ENCODE results near the gene PRKCA. TPM values are rescaled to one million over a fixed set of nuclear protein-coding genes. Genes with fewer than 3 reads are reported as not detected.

Gene PRKCA
- total RNA-seq, 6 experiments from 2014 or later = 81.2 to 106 (median 92.9) TPM

DNA sequence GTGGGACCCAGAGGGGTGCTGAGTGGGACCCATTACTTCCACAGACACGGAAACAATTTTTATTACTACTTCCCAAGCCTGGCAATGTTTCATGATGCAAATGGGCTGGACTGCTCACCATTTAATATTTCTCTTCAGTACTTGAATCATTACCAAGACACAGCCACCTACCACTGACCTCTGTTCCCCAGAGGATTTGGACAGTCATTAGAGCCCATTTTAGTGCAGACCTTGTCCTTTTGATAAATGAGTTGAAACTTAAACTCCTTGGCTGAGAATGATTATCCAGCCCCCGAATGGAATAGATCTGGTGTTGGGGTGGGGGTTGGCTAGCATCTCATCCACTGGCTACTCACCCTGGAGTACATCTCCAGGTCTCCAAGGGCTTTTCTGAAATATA is 39.6 kb upstream of the PRKCA start:
- Mint-ChIP-seq H3K9me3 (no peaks in the 10 kb centered on the region), H3K27ac (no peak overlapping the region), H3K36me3 (ENCODE audit: low read depth) (no peaks in the 10 kb centered on the region), H3K27me3 (ENCODE audit: insufficient read depth) (peaks cover 2% of the 10 kb centered on the region; the same call in 1 of the 2 replicates), H3K4me3 (no peak overlapping the region), H3K4me1 (ENCODE audit: low read depth) (peaks cover 7% of the 10 kb centered on the region)
- TF ChIP-seq, protein P1, sequence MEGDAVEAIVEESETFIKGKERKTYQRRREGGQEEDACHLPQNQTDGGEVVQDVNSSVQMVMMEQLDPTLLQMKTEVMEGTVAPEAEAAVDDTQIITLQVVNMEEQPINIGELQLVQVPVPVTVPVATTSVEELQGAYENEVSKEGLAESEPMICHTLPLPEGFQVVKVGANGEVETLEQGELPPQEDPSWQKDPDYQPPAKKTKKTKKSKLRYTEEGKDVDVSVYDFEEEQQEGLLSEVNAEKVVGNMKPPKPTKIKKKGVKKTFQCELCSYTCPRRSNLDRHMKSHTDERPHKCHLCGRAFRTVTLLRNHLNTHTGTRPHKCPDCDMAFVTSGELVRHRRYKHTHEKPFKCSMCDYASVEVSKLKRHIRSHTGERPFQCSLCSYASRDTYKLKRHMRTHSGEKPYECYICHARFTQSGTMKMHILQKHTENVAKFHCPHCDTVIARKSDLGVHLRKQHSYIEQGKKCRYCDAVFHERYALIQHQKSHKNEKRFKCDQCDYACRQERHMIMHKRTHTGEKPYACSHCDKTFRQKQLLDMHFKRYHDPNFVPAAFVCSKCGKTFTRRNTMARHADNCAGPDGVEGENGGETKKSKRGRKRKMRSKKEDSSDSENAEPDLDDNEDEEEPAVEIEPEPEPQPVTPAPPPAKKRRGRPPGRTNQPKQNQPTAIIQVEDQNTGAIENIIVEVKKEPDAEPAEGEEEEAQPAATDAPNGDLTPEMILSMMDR (IDR thresholded peaks at IDR 0.05) = no peak
- DNase-seq = no peak

DNA sequence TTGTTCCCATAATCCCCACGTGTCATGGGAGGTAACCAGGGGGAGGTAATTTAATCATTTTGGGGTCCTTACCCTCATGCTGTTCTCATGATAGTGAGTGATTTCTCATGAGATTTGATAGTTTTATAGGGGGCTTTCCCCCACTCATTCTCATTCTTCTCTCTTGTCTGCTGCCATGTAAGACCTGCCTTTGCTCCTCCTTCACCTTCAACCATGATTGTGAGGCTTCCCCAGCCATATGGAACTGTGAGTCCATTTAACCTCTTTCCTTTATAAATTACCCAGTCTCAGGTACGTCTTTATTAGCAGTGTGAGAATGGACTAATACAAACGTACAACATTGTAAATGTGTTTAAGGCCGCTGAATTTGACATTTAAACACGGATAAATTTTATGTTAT is 37.7 kb upstream of the PRKCA start:
- peaks cover 2% of the 10 kb centered on the region; the same call in 1 of the 2 replicates for H3K27me3 Mint-ChIP-seq (ENCODE audit: insufficient read depth)
- H3K27ac Mint-ChIP-seq = no peak overlapping the region
- TF ChIP-seq, protein P1 (IDR thresholded peaks at IDR 0.05) = no peak
- no peak overlapping the region for H3K4me3 Mint-ChIP-seq
- H3K4me1 Mint-ChIP-seq (ENCODE audit: low read depth) = peaks cover 17% of the 10 kb centered on the region
- no peak for DNase-seq
- H3K36me3 Mint-ChIP-seq (ENCODE audit: low read depth) = no peaks in the 10 kb centered on the region
- no peaks in the 10 kb centered on the region for H3K9me3 Mint-ChIP-seq

DNA sequence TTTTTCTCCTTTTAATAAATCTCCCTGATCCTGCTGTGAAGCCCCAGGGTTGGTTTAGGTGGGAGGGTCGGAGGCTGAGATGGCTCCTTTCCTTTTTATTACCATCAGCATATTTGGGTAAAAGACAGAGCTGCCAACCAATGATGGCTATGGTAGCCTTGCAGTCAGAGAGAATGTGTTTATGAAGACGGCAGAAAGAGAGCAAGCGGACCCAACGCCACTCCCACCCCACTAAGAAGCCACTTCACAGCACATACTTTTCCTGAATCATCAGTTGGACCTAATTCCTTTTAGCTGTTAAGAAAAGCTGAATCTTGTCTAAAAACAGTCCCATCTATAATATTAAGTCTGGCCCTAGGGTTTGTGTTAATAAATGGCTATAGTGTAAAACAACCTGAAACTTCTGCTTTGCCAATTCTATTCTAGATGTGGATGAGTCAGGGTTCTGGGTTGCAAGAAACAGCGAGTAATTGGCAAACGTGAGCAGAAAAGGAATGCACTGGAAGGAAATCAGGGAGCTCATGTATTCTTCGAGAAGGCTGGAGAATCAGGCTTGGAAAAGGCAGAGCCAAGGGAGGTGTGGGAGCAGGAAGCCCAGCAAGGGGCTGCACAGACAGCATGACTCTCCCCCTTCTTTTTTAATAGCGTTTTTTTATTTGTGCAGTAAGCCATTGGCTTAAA is 34.0 kb upstream of the PRKCA start:
- Mint-ChIP-seq H3K36me3 (ENCODE audit: low read depth) (no peaks in the 10 kb centered on the region), H3K4me1 (ENCODE audit: low read depth) (peaks cover 52% of the 10 kb centered on the region), H3K9me3 (no peaks in the 10 kb centered on the region), H3K4me3 (peak overlapping the region; percentile 34; the same call in 1 of the 2 replicates), H3K27me3 (ENCODE audit: insufficient read depth) (no peaks in the 10 kb centered on the region; the same call in 1 of the 2 replicates), H3K27ac (peak overlapping the region; percentile 64)
- TF ChIP-seq, protein P1 (IDR thresholded peaks at IDR 0.05) = no peak
- DNase-seq = peak; percentile 71

DNA sequence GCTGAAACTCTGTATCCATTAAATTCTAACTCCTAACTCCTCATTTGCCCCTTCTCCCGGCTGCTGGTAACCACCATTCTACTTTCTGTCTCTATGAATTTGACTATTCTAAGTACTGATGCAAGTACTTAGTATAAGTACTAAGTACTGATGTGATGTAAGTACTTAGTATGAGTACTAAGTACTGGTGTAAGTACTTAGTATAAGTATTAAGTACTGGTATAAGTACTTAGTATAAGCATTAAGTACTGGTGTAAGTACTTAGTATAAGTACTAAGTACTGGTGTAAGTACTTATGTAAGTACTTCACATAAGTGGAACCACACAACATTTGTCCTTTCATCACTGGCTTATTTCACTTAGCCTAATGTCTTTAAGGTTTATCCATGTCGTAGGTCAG is 32.3 kb upstream of the PRKCA start:
- H3K4me1 Mint-ChIP-seq (ENCODE audit: low read depth) = peaks cover 62% of the 10 kb centered on the region
- H3K36me3 Mint-ChIP-seq (ENCODE audit: low read depth) = no peaks in the 10 kb centered on the region
- TF ChIP-seq, protein P1 (IDR thresholded peaks at IDR 0.05) = no peak
- peak overlapping the region; percentile 47 for H3K27ac Mint-ChIP-seq
- DNase-seq = no peak
- H3K4me3 Mint-ChIP-seq = no peak overlapping the region
- H3K9me3 Mint-ChIP-seq = no peaks in the 10 kb centered on the region
- no peaks in the 10 kb centered on the region for H3K27me3 Mint-ChIP-seq (ENCODE audit: insufficient read depth)

DNA sequence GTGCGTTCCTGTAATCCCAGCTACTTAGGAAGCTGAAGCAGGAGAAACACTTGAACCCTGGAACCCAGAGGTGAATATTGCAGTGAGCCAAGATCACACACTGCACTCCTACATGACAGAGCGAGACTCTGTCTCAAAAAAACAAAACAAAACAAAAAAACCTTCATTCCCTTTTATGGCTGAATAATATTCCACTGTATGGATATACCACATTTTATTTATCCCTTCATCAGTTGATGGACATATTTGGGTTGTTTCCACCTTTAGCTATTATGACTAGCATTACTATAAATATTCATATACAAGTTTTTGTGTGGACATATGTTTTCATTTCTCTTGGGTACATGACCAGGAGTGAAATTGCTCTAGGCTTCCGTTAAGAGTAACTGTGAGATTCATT is 30.9 kb upstream of the PRKCA start:
- Mint-ChIP-seq H3K27me3 (ENCODE audit: insufficient read depth) (no peaks in the 10 kb centered on the region; the same call in 1 of the 2 replicates), H3K4me3 (no peak overlapping the region), H3K4me1 (ENCODE audit: low read depth) (peaks cover 76% of the 10 kb centered on the region), H3K36me3 (ENCODE audit: low read depth) (no peaks in the 10 kb centered on the region), H3K27ac (no peak overlapping the region), H3K9me3 (no peaks in the 10 kb centered on the region)
- DNase-seq = no peak
- TF ChIP-seq, protein P1 (IDR thresholded peaks at IDR 0.05) = no peak

All from HFFc6 (cell line).